HUES64 (cell line): ENCODE measurements around the gene NR5A2.

Experiments
- H3K27ac ChIP-seq: 2 replicates; pipeline ENCODE4 v1.7.0; 2013; ENCODE audit warnings: low read depth, low read length, inconsistent platforms
- H3K27me3 ChIP-seq: 2 replicates; pipeline ENCODE4 v1.6.1; 2013; ENCODE audit warnings: mild to moderate bottlenecking, low read length; ENCODE audit not compliant: insufficient read depth
- H3K36me3 ChIP-seq: 2 replicates; pipeline ENCODE4 v1.6.1; 2013; ENCODE audit warnings: mild to moderate bottlenecking, low read length; ENCODE audit not compliant: insufficient read depth
- H3K4me1 ChIP-seq: 2 replicates; pipeline ENCODE4 v1.6.1; 2013; ENCODE audit warnings: mild to moderate bottlenecking, low read length, moderate library complexity; ENCODE audit not compliant: insufficient read depth
- H3K4me3 ChIP-seq: 2 replicates; pipeline ENCODE4 v1.5.1; 2013; ENCODE audit warnings: mild to moderate bottlenecking, low read length, moderate library complexity
- H3K9ac ChIP-seq: 2 replicates; pipeline ENCODE4 v1.6.1; 2013; ENCODE audit warnings: mild to moderate bottlenecking, low read depth, low read length
- H3K9me3 ChIP-seq: 2 replicates; pipeline ENCODE4 v1.6.1; 2013; ENCODE audit warnings: low read depth, low read length; ENCODE audit not compliant: insufficient read depth
- WGBS: fragments of 150-250, 120-280 bp; methylation state at CpG from one replicate; pipeline ENCODE4 v1.1.7; 2013; ENCODE audit warnings: missing lambda C conversion rate; 5-methylcytosine and 5-hydroxymethylcytosine counted together

Gene NR5A2

DNA sequence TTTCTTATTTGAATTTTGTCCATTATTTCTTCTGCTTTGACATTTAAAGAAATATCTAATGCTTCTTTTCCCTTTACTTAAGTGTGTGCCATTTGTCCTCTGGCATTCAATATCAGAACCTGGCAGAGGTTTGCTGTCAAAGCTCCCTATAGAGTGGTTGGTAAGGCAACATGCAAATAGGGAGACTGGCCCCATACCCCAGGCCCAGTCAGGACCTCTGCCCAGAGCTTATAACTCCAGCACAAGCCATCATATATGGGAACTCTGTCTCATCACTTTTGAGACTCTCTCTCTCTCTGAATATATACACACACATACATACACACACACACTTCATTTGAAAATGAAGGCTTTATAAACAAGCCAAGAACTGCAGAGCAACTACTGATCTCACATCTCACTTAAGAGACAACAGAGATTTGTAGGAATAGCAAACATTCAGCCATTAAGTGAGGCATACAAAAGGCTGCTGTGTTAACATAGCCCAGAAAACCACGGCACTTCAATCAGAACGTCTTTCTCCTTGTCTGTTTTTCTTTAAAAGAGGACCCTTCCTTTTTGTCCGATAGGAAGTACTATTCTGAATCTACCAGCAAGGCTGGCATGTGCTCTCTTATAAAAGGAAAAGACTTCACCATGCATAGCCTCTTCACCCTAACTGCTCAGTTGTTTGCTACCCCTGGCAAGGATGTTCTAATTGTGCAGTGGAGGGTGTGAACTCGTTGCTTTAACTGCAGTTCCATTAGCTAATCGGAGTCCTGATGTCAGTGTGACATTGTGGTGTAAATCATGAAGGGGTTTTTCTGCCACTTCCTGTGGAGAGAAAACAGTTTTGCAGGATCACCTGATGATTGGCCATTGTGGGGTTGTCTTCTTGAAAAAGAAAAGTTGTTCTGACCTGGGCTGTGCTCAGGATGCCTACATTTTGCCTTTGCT lies 101.7 kb downstream of the NR5A2 start:
- Histone ChIP-seq H3K4me3 (no peak overlapping the region), H3K36me3 (0 out of 2 replicates have a peak, but pooled peaks cover 1% of the 10 kb centered on the region), H3K27me3 (no peaks in the 10 kb centered on the region), H3K27ac (peak overlapping the region; percentile 48; the same call in 1 of the 2 replicates), H3K9ac (no peak overlapping the region), H3K9me3 (no peaks in the 10 kb centered on the region), H3K4me1 (peaks cover 20% of the 10 kb centered on the region)
- 52% methylated on average over 5 of the region's 5 CpGs for WGBS

GRCh38 chr1:200130552-200130951 lies 103.0 kb downstream of the NR5A2 start:
- 100% methylated on average over 1 of the region's 1 CpG for WGBS
- H3K27ac ChIP-seq: no peak overlapping the region

GRCh38 chr1:200131551-200132125 lies 104.1 kb downstream of the NR5A2 start:
- Histone ChIP-seq H3K9me3 (no peaks in the 10 kb centered on the region), H3K4me3 (no peak overlapping the region), H3K27me3 (no peaks in the 10 kb centered on the region), H3K9ac (no peak overlapping the region), H3K27ac (no peak overlapping the region), H3K36me3 (no peaks in the 10 kb centered on the region), H3K4me1 (peaks cover 20% of the 10 kb centered on the region)
- 75% methylated on average over 4 of the region's 4 CpGs for WGBS

More at GRCh38 chr1:200130552-200130951, 103.0 kb downstream of the NR5A2 start:
- no peaks in the 10 kb centered on the region for H3K36me3 ChIP-seq
- H3K4me3 ChIP-seq: no peak overlapping the region
- peaks cover 20% of the 10 kb centered on the region for H3K4me1 ChIP-seq
- no peaks in the 10 kb centered on the region for H3K9me3 ChIP-seq
- no peak overlapping the region for H3K9ac ChIP-seq
- H3K27me3 ChIP-seq: no peaks in the 10 kb centered on the region

GRCh38 chr1:200133123-200133522 lies 105.6 kb downstream of the NR5A2 start:
- H3K27ac ChIP-seq: no peak overlapping the region
- H3K4me1 ChIP-seq: peaks cover 20% of the 10 kb centered on the region
- whole genome bisulfite sequencing: 92% methylated on average over 1 of the region's 2 CpGs
- no peak overlapping the region for H3K4me3 ChIP-seq
- H3K36me3 ChIP-seq: no peaks in the 10 kb centered on the region
- no peaks in the 10 kb centered on the region for H3K27me3 ChIP-seq
- H3K9me3 ChIP-seq: no peaks in the 10 kb centered on the region
- no peak overlapping the region for H3K9ac ChIP-seq

- no peak overlapping the region for H3K27ac ChIP-seq
- 100% methylated on average over 2 of the region's 2 CpGs for WGBS
These were observed 106.6 kb downstream of the NR5A2 start for GRCh38 chr1:200134116-200134515.

GRCh38 chr1:200136384-200136783 lies 108.9 kb downstream of the NR5A2 start:
- 97% methylated on average over 2 of the region's 2 CpGs for WGBS
- Histone ChIP-seq H3K9ac (no peak overlapping the region), H3K4me3 (no peak overlapping the region), H3K4me1 (no peaks in the 10 kb centered on the region), H3K36me3 (no peaks in the 10 kb centered on the region), H3K27me3 (no peaks in the 10 kb centered on the region), H3K9me3 (no peaks in the 10 kb centered on the region), H3K27ac (no peak overlapping the region)

More at GRCh38 chr1:200134116-200134515, 106.6 kb downstream of the NR5A2 start:
- peaks cover 17% of the 10 kb centered on the region for H3K4me1 ChIP-seq
- no peak overlapping the region for H3K9ac ChIP-seq
- H3K36me3 ChIP-seq: no peaks in the 10 kb centered on the region
- H3K4me3 ChIP-seq: no peak overlapping the region
- no peaks in the 10 kb centered on the region for H3K9me3 ChIP-seq
- H3K27me3 ChIP-seq: no peaks in the 10 kb centered on the region

DNA sequence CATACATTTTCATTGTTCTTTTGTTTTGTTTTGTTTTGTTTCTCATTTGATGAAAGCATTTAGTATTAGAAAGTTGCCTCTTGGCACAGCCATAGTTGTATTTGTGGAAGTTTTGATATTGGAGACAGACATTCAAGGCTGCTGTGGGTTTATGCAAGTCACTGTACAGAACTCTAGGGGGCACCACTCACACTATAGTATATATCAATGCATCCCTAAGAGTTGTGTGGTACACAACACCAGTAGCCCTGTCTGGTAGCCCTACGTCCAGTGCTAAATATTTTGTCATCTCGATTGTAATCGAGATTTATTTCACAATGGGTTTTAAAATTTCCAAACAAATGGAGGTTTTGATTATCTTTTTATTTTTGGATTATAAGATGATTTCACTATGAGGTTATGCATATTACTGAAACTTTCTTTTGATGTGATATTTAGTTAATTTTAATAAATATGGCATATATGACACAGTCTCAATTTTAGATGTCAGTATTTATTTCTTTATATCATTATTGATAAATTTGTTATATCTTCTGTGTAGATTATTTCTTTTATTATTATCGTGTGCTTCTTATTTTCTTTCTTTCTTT lies 112.2 kb downstream of the NR5A2 start:
- no peaks in the 10 kb centered on the region for H3K4me1 ChIP-seq
- no peaks in the 10 kb centered on the region for H3K9me3 ChIP-seq
- H3K36me3 ChIP-seq: no peaks in the 10 kb centered on the region
- H3K4me3 ChIP-seq: no peak overlapping the region
- no peak overlapping the region for H3K9ac ChIP-seq
- no peak overlapping the region for H3K27ac ChIP-seq
- no peaks in the 10 kb centered on the region for H3K27me3 ChIP-seq
- WGBS: 92% methylated on average over 4 of the region's 4 CpGs

DNA sequence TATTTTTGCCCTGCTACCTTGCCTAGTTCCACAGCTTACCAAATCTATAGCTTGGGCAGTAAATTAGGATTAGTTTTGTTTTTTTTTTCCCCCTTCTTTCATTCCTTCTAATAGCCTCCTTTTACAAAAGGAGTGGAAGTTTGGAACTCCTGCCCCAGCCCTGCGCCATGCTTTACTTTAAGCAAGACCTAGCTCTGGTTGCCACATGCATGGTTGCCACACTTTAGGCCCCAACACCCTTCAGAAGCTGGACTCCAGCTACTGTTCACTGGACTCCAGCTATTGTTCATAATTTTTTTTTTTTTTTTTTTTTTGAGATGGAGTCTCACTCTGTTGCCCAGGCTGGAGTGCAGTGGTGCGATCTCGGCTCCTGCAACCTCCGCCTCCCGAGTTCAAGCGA lies 115.8 kb downstream of the NR5A2 start:
- Histone ChIP-seq H3K27ac (no peak overlapping the region), H3K9ac (no peak overlapping the region), H3K9me3 (no peaks in the 10 kb centered on the region), H3K27me3 (no peaks in the 10 kb centered on the region), H3K4me3 (no peak overlapping the region), H3K4me1 (no peaks in the 10 kb centered on the region), H3K36me3 (no peaks in the 10 kb centered on the region)
- WGBS: 81% methylated on average over 6 of the region's 6 CpGs

GRCh38 chr1:200146100-200146499 lies 118.6 kb downstream of the NR5A2 start:
- H3K27me3 ChIP-seq: no peaks in the 10 kb centered on the region
- no peaks in the 10 kb centered on the region for H3K36me3 ChIP-seq
- H3K9ac ChIP-seq: no peak overlapping the region
- 97% methylated on average over 1 of the region's 1 CpG for WGBS
- H3K4me3 ChIP-seq: no peak overlapping the region
- no peak overlapping the region for H3K27ac ChIP-seq
- H3K4me1 ChIP-seq: no peaks in the 10 kb centered on the region; the same call in 1 of the 2 replicates
- H3K9me3 ChIP-seq: no peaks in the 10 kb centered on the region

DNA sequence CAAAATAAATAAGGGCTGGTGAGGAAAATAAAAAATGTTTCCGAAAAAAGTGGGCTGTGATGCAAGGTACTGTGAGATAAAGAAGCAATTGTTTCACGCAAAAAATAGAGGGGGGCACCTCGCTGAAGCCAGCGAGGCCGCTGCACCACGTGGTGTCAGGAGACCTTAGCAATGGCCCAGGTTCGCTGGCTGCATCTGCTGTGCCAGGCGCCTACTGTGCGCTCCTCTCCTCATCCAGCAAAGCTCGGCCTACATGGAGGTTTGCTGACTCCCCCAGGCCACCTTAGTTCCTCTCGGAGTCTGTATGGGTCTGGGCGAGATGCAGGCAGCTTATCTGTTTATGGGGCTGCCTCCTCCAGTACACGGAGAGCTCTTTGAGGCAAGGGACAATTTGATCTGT lies 119.6 kb downstream of the NR5A2 start:
- H3K27me3 ChIP-seq: no peaks in the 10 kb centered on the region
- 97% methylated on average over 13 of the region's 13 CpGs for WGBS
- no peak overlapping the region for H3K27ac ChIP-seq
- no peak overlapping the region for H3K4me3 ChIP-seq
- H3K9ac ChIP-seq: no peak overlapping the region
- H3K9me3 ChIP-seq: no peaks in the 10 kb centered on the region
- no peaks in the 10 kb centered on the region for H3K36me3 ChIP-seq
- H3K4me1 ChIP-seq: no peaks in the 10 kb centered on the region; the same call in 1 of the 2 replicates

DNA sequence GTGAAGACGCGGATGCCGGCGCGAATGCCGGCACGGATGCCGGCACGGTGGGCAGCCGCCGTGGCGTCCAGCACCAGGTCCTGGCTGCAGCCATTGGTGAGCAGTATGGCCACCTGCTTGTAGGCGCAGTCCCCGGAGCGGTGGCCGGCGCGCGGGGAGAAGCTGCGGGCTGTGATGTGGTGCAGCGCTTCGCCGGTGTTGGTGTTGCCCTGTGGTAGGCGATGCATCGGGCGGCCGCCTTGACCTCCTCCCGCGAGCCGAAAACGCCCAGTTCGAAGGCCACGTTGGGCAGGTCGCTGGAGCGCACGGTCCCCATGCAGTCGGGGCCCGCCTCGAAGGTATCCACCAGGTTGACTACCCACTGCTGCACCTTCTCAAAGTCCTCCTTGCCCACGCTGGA lies 120.2 kb downstream of the NR5A2 start:
- Histone ChIP-seq H3K4me3 (no peak overlapping the region), H3K9ac (no peak overlapping the region), H3K36me3 (no peaks in the 10 kb centered on the region), H3K9me3 (no peaks in the 10 kb centered on the region), H3K27me3 (no peaks in the 10 kb centered on the region), H3K4me1 (no peaks in the 10 kb centered on the region; the same call in 1 of the 2 replicates), H3K27ac (no peak overlapping the region)
- WGBS: 96% methylated on average over 40 of the region's 40 CpGs
